BJ (cell line): ENCODE results near the gene TMEM196. TPM values are rescaled to one million over a fixed set of nuclear protein-coding genes. Genes with fewer than 3 reads are reported as not detected.

Source experiments
- CTCF ChIA-PET: fragments of 350-600 bp; formaldehyde crosslinking; extraction: SDS; loops from one replicate; lab custom pipeline; 2021; ENCODE audit warnings: antibody characterized with exemption, inconsistent platforms; lab: Yijun Ruan, JAX
- POLR2A ChIA-PET: fragments of 300-600 bp; sonication (Branson Sonifier 250); formaldehyde crosslinking; extraction: SDS; loops from one replicate; lab custom pipeline; 2021; ENCODE audit warnings: antibody characterized with exemption; lab: Charles Lee
- DNase-seq: peaks from one replicate; pipeline ENCODE4 v3.0.0-alpha.2; 2011; ENCODE audit warnings: low read depth
- H3K27me3 ChIP-seq: 2 replicates; pipeline ENCODE4 v1.6.0; 2011; ENCODE audit warnings: low read length; ENCODE audit not compliant: control insufficient read depth, insufficient read depth
- H3K36me3 ChIP-seq: 2 replicates; pipeline ENCODE4 v1.5.1; 2011; ENCODE audit warnings: low read length; ENCODE audit not compliant: control insufficient read depth, insufficient read depth
- H3K4me3 ChIP-seq: 2 replicates; pipeline ENCODE4 v1.5.1; 2011; ENCODE audit warnings: low read depth, mild to moderate bottlenecking, control low read depth, low read length
- CTCF ChIP-seq: IDR thresholded peaks from 2 replicates; pipeline ENCODE4 v1.5.1; 2011; ENCODE audit warnings: low read depth, mild to moderate bottlenecking, control low read depth, inconsistent platforms, low read length, moderate library complexity; ENCODE audit not compliant: insufficient read depth
- polyA plus RNA-seq: library from polyadenylated mRNA; depleted of rRNA; stranded (reverse); fragments of >200 nt; gene quantifications from 2 replicates; pipeline ENCODE4 v1.2.3, GENCODE V29; 2011

Gene TMEM196
- polyA plus RNA-seq, 1 experiment, result not detected

- H3K27me3 ChIP-seq, result no peaks in the 10 kb centered on the region
- H3K36me3 ChIP-seq, result no peaks in the 10 kb centered on the region
- CTCF ChIA-PET, result interaction anchor here (0.6 to 2.3 kb wide), 16 partner anchors 9 to 904 kb away, joined by 3 to 46 read pairs (median 3); partner anchors contain the start of genes POLR1F and TMEM196
- no peak for DNase-seq
- H3K4me3 ChIP-seq, result no peak overlapping the region
- POLR2A ChIA-PET, result no interaction called here
- peak; percentile 53 for TF ChIP-seq CTCF
These were observed 25.6 kb downstream of the TMEM196 start for GRCh38 chr7:19747740-19748339.

GRCh38 chr7:19744075-19744474 is 29.3 kb downstream of the TMEM196 start:
- no peaks in the 10 kb centered on the region for H3K36me3 ChIP-seq
- DNase-seq, result no peak
- ChIA-PET CTCF (interaction anchor here (2.1 kb wide), 1 partner anchor 10 kb away, joined by 6 read pairs; no protein-coding TSS in a partner anchor), POLR2A (no interaction called here)
- no peak overlapping the region for H3K4me3 ChIP-seq
- TF ChIP-seq CTCF, result no peak
- no peaks in the 10 kb centered on the region for H3K27me3 ChIP-seq

GRCh38 chr7:19728716-19729115 is 44.7 kb downstream of the TMEM196 start:
- H3K27me3 ChIP-seq, result no peaks in the 10 kb centered on the region
- no peak overlapping the region for H3K4me3 ChIP-seq
- no peak for TF ChIP-seq CTCF
- POLR2A ChIA-PET, result no interaction called here
- no peaks in the 10 kb centered on the region for H3K36me3 ChIP-seq
- no peak for DNase-seq
- CTCF ChIA-PET, result interaction anchor here (1.2 to 1.4 kb wide), 2 partner anchors 19 to 20 kb away, joined by 3 to 6 read pairs; partner anchors contain the start of gene POLR1F

- Histone ChIP-seq H3K36me3 (no peaks in the 10 kb centered on the region), H3K4me3 (no peak overlapping the region), H3K27me3 (no peaks in the 10 kb centered on the region)
- ChIA-PET CTCF (no interaction called here), POLR2A (no interaction called here)
- TF ChIP-seq CTCF, result no peak
- DNase-seq, result no peak
These were observed 47.6 kb downstream of the TMEM196 start for GRCh38 chr7:19725770-19726169.

GRCh38 chr7:19715499-19715898 is 57.9 kb downstream of the TMEM196 start:
- Histone ChIP-seq H3K36me3 (no peaks in the 10 kb centered on the region), H3K4me3 (no peak overlapping the region), H3K27me3 (no peaks in the 10 kb centered on the region; the same call in 1 of the 2 replicates)
- POLR2A ChIA-PET, result no interaction called here
- CTCF ChIA-PET, result interaction anchor here (2.2 to 8.1 kb wide), 3 partner anchors 32 to 936 kb away, joined by 7 to 121 read pairs (median 10); no protein-coding TSS in a partner anchor
- DNase-seq, result no peak
- TF ChIP-seq CTCF, result no peak
